NCI-H446 treated with DMSO at 0.1 percent for 48 hours (cell line): ENCODE measurements around the gene TCERG1L.
"Not testable (repeated sequence)": the region's sequence is repeated elsewhere in the genome, so short reads cannot be mapped to it uniquely, and the experiment has no call there.

Experiments
- DNase-seq: peaks from one replicate; lab custom pipeline; 2025; lab: John Stamatoyannopoulos, UW

TCERG1L gene

GRCh38 chr10:131248376-131249165, 63.0 kb downstream of the TCERG1L start:
- no peak for DNase-seq

DNA sequence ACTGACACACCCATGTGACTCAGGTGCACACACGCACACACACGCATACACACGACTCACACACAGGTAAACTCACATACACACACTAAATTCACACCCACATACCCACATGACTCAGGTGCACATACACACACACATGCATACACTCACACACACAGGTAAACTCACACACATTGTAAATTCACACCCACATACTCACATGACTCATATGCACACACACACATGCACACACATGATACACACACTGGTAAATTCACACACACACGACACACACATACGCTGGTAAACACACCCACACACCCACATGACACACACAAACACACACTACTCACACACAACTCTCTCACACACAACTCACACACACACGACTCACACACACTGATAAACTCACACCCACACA, 63.6 kb downstream of the TCERG1L start:
- no peak for DNase-seq

DNA sequence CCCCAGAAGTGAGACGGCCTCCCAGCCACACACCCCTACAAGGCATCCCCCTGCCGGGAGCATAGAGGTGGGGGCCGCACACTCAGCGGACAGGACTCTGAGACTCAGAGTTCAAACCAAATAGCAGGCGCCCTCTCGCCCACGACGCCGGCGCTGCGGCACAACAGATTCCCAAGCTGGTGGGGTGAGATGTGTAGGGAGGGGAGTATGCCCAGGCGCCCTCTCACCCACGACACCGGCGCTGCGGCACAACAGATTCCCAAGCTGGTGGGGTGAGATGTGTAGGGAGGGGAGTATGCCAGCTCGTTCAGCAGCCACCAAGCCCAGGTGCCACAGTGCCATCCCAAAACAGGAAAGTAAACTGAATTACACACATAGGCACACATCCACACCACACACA, 64.7 kb downstream of the TCERG1L start:
- DNase-seq, result no peak

- no peak for DNase-seq
Observed at GRCh38 chr10:131246089-131246488, 65.4 kb downstream of the TCERG1L start.

DNA sequence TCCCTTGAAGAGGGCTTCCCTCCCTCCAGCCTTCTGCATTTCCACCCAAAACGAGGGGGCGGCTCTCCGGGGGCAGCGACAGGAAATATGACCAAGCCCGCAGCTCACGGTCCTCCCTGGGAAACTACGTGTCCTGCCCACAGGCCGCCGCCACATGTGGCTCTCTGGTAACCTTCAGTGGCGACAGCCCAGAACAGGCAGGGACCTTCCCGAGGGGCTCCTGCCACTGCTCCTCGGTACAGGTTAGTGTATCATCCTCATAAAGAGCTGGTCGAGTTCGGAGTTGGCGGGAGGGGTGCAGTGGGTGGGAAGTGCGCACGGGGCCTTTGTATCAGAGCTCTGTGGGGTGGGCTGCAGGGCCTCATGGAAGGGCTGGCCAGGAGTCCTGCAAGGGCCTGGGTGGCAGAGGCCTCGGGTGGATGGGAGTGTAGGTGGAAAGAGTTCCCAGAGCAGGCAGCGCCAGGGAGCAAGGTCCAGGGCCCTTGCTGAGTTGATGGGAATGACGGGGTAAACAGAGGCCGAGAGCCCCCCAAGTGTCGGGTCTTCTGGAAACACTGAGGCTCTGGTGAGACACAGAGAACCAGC, 66.0 kb downstream of the TCERG1L start:
- no peak for DNase-seq

DNA sequence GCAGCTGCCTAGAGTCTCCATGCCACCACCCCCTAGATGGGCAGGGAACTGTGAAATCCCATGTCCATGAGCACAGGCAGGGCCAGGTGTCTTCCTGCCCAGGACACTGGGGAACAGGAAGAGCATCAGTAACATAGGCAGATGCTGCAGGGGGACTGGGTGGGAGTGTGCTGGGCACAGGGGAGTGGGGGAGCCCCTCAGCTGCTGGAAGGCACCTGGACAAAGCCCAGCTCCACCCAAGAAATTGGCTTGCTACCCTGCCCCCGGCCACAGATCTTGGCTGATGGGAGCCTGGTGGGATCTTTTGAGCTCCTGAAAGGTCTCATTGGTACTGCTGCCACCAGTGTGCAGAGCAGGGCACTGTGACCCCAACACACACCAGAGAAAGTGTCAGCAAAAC, 66.7 kb downstream of the TCERG1L start:
- DNase-seq, result no peak

GRCh38 chr10:131243076-131243475, 68.4 kb downstream of the TCERG1L start:
- no peak for DNase-seq

DNA sequence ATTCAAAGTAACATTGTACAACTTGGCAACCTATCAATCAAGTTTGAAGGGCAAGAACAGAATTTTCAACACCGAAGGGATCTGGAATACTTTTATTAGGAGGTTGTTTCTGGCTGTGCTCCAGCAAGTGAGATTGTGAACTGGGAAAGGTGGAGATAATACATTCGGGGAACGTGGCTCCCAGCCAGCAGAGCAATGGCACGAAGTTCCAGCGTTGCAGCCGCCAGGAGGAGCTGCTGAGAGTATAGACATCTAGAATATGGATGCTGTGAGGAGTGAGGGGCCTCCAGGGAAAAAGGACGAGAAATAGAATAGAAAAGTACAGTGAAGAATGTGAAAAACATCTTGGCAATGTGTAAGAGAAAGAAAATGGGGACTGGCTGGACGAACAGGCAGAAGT, 69.5 kb downstream of the TCERG1L start:
- DNase-seq, result no peak

DNA sequence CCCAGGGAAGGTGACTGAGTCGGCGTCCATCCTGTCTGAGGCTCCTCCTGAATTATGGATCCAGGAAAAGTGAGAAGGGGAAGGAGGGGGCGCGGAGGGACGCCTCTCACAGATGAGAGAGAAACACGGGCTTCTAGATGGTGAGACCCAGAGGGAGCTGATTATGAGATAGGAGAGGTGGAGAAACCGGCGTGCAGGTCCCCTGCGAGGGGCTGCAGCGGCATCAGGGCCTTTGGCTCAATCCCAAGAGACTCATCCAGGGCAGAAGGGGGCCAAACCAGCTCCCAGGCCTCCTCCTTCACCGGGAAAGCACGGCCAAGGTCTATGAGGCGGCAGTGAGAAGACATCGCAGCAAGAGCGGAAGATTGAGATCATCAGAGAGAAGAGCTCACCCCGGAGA, 70.8 kb downstream of the TCERG1L start:
- no peak for DNase-seq

GRCh38 chr10:131239926-131240325, 71.6 kb downstream of the TCERG1L start:
- no peak for DNase-seq

DNA sequence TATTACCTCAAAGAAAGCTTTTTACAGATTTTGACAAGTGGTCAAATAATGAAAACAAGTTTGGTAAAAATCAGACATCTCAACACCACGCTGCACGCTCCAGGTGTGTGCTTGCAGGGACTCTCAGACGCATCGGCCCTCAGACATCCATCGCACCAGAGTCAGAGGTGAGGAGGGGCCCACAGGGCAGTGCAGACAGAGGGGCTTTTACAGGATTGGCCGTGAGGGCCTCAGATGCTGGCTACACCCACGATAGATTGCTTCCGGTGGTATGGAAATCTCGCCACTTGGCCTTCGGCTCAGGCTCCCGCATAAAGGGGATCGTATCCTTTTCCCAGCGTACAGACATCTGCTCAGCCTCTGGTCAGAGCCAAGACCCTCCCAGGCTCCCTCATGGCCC, 72.1 kb downstream of the TCERG1L start:
- no peak for DNase-seq

GRCh38 chr10:131238669-131239280, 72.7 kb downstream of the TCERG1L start:
- no peak for DNase-seq

GRCh38 chr10:131237991-131238651, 73.4 kb downstream of the TCERG1L start:
- no peak for DNase-seq

- not testable (repeated sequence) for DNase-seq
Observed at GRCh38 chr10:131234606-131235005, 76.9 kb downstream of the TCERG1L start.

DNA sequence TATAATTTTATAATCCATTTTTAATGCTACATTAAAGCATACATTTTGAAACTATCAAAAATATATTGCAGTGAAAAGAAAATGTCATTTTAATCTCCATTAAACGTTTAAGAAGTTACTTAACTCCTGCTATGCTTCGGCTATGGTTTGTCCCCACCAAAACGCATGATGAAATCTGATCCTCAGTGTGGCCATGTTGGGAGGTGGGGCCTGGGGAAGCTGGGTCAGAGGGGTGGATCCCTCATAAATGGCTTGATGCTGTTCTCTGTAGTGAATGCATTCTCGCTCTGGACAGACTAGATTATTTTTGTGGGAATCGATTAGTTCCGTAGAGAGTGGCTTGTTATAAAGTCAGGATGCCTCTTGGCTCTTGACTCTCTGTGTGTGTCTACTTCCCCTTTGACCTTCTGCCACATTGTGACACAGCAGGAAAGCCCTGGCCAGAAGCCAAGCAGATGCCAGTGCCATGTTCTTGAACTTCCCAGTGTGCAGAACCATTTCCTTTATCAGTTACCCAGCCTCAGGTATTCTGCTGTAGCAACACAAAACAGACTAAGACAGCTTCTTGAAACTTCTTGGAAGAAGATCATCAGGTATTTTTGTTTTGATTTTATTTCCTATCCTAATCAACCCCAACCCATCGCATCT, 77.8 kb downstream of the TCERG1L start:
- no peak for DNase-seq

- no peak for DNase-seq
Observed at GRCh38 chr10:131231965-131232541, 79.5 kb downstream of the TCERG1L start.

GRCh38 chr10:131231323-131231964, 80.1 kb downstream of the TCERG1L start:
- no peak for DNase-seq

GRCh38 chr10:131230641-131231322, 80.7 kb downstream of the TCERG1L start:
- no peak for DNase-seq

DNA sequence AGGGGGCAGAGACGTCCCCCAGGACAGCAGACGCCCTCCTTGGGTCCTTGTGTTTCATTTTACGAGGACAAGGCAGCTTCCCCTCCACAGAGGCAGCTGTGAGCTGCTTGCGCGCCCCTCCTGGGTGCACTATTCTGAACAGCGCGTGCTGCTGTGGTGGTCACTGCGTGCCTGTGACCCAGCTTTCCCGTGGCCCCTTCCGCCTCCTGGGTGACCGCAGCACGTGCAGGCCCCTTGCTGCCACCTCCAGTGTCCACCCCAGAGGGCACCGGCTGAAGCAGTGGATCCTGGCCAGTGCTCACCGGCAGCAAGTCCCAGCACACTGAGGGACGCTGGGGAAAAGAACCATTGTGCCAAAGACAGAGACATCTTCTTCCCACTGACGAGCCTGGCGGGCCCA, 81.4 kb downstream of the TCERG1L start:
- DNase-seq, result no peak

- no peak for DNase-seq
Observed at GRCh38 chr10:131227163-131227740, 84.3 kb downstream of the TCERG1L start.
